Measurements from ENCODE around the gene KCTD21.

Gene KCTD21

DNA sequence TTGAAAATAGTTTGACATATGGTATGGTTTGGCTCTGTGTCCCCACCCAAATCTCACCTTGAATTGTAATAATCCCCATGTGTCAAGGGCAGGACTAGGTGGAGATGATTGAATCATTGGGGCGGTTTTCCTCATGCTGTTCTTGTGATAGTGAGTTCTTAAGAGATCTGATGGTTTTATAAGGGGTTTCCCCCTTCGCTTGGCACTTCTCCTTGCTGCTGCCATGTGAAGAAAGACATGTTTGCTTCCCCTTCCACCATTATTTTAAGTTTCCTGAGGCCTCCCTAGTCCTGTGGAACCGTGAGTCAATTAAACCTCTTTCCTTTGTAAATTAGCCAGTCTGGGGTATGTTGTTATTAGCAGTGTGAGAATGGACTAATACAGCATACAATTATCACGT, 7.7 kb downstream of the KCTD21 start:
- TF ChIP-seq EGR1 (IDR thresholded peaks at IDR 0.05): no peak
- TF ChIP-seq FOXM1 (IDR thresholded peaks at IDR 0.05; ENCODE audit: borderline replicate concordance, low read depth): no peak
- TF ChIP-seq, protein P1, sequence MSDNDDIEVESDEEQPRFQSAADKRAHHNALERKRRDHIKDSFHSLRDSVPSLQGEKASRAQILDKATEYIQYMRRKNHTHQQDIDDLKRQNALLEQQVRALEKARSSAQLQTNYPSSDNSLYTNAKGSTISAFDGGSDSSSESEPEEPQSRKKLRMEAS (IDR thresholded peaks at IDR 0.05): no peak
- no peak for TF ChIP-seq TEAD4 (IDR thresholded peaks at IDR 0.05)
- TF ChIP-seq, protein P2, sequence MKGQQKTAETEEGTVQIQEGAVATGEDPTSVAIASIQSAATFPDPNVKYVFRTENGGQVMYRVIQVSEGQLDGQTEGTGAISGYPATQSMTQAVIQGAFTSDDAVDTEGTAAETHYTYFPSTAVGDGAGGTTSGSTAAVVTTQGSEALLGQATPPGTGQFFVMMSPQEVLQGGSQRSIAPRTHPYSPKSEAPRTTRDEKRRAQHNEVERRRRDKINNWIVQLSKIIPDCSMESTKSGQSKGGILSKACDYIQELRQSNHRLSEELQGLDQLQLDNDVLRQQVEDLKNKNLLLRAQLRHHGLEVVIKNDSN (IDR thresholded peaks at IDR 0.05): no peak
- no peak for TF ChIP-seq RAD21 (IDR thresholded peaks at IDR 0.05; ENCODE audit: low read depth)
- TF ChIP-seq NFIC (IDR thresholded peaks at IDR 0.05): no peak
- no peak for TF ChIP-seq CEBPB (IDR thresholded peaks at IDR 0.05)
- TF ChIP-seq TCF12 (IDR thresholded peaks at IDR 0.05; ENCODE audit: low read depth): no peak
- no peak for TF ChIP-seq YY1 (IDR thresholded peaks at IDR 0.05; ENCODE audit: low read depth)
- TF ChIP-seq ZBTB7A (IDR thresholded peaks at IDR 0.05; ENCODE audit: low read depth): no peak
- TF ChIP-seq EP300 (IDR thresholded peaks at IDR 0.05; ENCODE audit: borderline replicate concordance): no peak
- no peak for TF ChIP-seq TAF1 (IDR thresholded peaks at IDR 0.05; ENCODE audit: low read depth)

DNA sequence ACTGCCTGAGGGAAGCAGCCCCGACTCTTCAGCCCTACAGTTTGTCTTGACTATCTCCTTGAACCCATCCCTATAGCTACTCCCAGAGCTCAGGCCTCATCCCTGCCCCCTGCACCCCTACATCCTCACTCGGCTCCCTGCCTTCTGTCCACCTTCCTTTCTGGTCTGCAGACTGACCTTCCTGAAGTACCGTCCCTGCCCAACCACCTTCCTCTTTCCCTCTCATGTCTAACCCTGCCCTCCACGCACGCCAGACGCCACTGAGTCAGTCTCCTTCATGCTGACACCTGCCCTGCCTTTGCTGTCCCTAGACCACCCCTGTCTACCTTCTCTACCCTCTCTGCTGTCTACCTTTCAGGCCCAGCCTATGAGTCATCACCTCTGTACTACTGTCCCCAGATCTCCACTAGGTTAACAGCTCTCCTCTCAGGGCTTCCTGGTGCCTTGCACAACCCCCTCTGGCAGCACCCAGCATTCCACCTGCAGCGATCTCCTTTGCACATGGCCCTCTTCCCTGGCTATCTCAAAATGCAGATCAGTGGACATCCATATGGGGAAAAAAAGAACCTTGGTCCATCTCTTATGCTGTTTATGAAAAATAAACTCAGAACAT, 8.9 kb downstream of the KCTD21 start:
- TF ChIP-seq EP300 (IDR thresholded peaks at IDR 0.05; ENCODE audit: borderline replicate concordance): no peak
- no peak for TF ChIP-seq NFIC (IDR thresholded peaks at IDR 0.05)
- TF ChIP-seq RAD21 (IDR thresholded peaks at IDR 0.05; ENCODE audit: low read depth): no peak
- TF ChIP-seq YY1 (IDR thresholded peaks at IDR 0.05; ENCODE audit: low read depth): no peak
- TF ChIP-seq, protein P3, sequence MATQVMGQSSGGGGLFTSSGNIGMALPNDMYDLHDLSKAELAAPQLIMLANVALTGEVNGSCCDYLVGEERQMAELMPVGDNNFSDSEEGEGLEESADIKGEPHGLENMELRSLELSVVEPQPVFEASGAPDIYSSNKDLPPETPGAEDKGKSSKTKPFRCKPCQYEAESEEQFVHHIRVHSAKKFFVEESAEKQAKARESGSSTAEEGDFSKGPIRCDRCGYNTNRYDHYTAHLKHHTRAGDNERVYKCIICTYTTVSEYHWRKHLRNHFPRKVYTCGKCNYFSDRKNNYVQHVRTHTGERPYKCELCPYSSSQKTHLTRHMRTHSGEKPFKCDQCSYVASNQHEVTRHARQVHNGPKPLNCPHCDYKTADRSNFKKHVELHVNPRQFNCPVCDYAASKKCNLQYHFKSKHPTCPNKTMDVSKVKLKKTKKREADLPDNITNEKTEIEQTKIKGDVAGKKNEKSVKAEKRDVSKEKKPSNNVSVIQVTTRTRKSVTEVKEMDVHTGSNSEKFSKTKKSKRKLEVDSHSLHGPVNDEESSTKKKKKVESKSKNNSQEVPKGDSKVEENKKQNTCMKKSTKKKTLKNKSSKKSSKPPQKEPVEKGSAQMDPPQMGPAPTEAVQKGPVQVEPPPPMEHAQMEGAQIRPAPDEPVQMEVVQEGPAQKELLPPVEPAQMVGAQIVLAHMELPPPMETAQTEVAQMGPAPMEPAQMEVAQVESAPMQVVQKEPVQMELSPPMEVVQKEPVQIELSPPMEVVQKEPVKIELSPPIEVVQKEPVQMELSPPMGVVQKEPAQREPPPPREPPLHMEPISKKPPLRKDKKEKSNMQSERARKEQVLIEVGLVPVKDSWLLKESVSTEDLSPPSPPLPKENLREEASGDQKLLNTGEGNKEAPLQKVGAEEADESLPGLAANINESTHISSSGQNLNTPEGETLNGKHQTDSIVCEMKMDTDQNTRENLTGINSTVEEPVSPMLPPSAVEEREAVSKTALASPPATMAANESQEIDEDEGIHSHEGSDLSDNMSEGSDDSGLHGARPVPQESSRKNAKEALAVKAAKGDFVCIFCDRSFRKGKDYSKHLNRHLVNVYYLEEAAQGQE (IDR thresholded peaks at IDR 0.05; ENCODE audit: low read depth): no peak
- no peak for TF ChIP-seq EGR1 (IDR thresholded peaks at IDR 0.05)
- no peak for TF ChIP-seq FOXM1 (IDR thresholded peaks at IDR 0.05; ENCODE audit: borderline replicate concordance, low read depth)
- TF ChIP-seq TAF1 (IDR thresholded peaks at IDR 0.05; ENCODE audit: low read depth): no peak
- no peak for TF ChIP-seq ZBTB7A (IDR thresholded peaks at IDR 0.05; ENCODE audit: low read depth)
- TF ChIP-seq, protein P2 (IDR thresholded peaks at IDR 0.05): no peak
- no peak for TF ChIP-seq TEAD4 (IDR thresholded peaks at IDR 0.05)
- no peak for TF ChIP-seq CREB1 (IDR thresholded peaks at IDR 0.05; ENCODE audit: low read depth)
- TF ChIP-seq CEBPB (IDR thresholded peaks at IDR 0.05): no peak
- no peak for TF ChIP-seq TCF12 (IDR thresholded peaks at IDR 0.05; ENCODE audit: low read depth)
- TF ChIP-seq, protein P1 (IDR thresholded peaks at IDR 0.05): no peak

DNA sequence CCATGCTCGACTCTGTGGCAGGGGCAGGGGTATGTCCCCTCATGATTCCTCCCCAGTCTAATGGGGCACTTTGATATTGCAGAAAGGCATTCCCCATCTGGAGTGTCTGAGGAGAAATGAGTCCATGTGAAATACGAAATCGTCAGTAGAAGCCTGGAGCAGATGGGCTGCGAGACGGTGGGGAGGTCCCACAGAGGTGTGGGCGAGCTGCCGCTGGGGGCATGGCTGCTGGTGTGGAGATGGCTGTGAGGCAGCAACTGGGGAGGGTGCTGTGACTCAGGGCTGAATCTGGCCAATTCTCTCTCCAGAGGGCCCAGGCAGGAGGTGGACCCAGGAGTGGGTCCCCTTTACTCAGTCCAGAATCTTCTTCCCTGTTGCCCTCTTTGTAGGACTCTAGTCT, 11.2 kb downstream of the KCTD21 start:
- TF ChIP-seq TEAD4 (IDR thresholded peaks at IDR 0.05): no peak
- TF ChIP-seq CREB1 (IDR thresholded peaks at IDR 0.05; ENCODE audit: low read depth): no peak
- TF ChIP-seq CEBPB (IDR thresholded peaks at IDR 0.05): no peak
- no peak for TF ChIP-seq TAF1 (IDR thresholded peaks at IDR 0.05; ENCODE audit: low read depth)
- no peak for TF ChIP-seq EGR1 (IDR thresholded peaks at IDR 0.05)
- TF ChIP-seq RAD21 (IDR thresholded peaks at IDR 0.05; ENCODE audit: low read depth): no peak
- TF ChIP-seq, protein P2 (IDR thresholded peaks at IDR 0.05): no peak
- TF ChIP-seq YY1 (IDR thresholded peaks at IDR 0.05; ENCODE audit: low read depth): no peak
- no peak for TF ChIP-seq EP300 (IDR thresholded peaks at IDR 0.05; ENCODE audit: borderline replicate concordance)
- TF ChIP-seq, protein P1 (IDR thresholded peaks at IDR 0.05): no peak
- TF ChIP-seq, protein P3 (IDR thresholded peaks at IDR 0.05; ENCODE audit: low read depth): no peak
- no peak for TF ChIP-seq FOXM1 (IDR thresholded peaks at IDR 0.05; ENCODE audit: borderline replicate concordance, low read depth)
- no peak for TF ChIP-seq NFIC (IDR thresholded peaks at IDR 0.05)

DNA sequence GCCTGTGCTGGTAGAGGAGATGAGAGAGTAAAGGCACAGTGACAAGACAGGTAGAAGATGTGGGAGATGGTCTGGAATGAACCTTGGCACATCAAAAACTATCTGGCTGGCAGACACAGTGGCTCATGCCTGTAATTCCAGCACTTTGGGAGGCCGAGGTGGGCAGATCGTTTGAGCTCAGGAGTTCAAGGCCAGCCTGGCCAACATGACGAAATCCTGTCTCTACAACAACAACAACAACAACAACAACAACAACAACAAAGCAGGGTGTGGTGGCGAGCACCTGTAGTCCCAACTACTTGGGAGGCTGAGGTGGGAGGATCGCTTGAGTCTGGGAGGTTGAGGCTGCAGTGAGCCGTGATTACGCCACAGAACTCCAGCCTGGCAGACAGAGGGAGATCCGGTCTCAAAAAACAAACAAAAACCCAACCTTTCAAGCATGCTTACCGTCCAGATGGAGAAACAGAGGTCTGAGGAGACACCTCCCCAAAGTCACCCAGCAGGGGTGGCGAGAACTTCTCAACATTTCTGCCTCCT, 11.8 kb downstream of the KCTD21 start:
- TF ChIP-seq FOXM1 (IDR thresholded peaks at IDR 0.05; ENCODE audit: borderline replicate concordance, low read depth): no peak
- no peak for TF ChIP-seq EGR1 (IDR thresholded peaks at IDR 0.05)
- TF ChIP-seq YY1 (IDR thresholded peaks at IDR 0.05; ENCODE audit: low read depth): no peak
- TF ChIP-seq CREB1 (IDR thresholded peaks at IDR 0.05; ENCODE audit: low read depth): no peak
- no peak for TF ChIP-seq TAF1 (IDR thresholded peaks at IDR 0.05; ENCODE audit: low read depth)
- no peak for TF ChIP-seq EP300 (IDR thresholded peaks at IDR 0.05; ENCODE audit: borderline replicate concordance)
- TF ChIP-seq, protein P2 (IDR thresholded peaks at IDR 0.05): no peak
- TF ChIP-seq RAD21 (IDR thresholded peaks at IDR 0.05; ENCODE audit: low read depth): no peak
- no peak for TF ChIP-seq TCF12 (IDR thresholded peaks at IDR 0.05; ENCODE audit: low read depth)
- TF ChIP-seq, protein P1 (IDR thresholded peaks at IDR 0.05): no peak
- TF ChIP-seq, protein P3 (IDR thresholded peaks at IDR 0.05; ENCODE audit: low read depth): no peak
- no peak for TF ChIP-seq CEBPB (IDR thresholded peaks at IDR 0.05)
- TF ChIP-seq NFIC (IDR thresholded peaks at IDR 0.05): no peak
- no peak for TF ChIP-seq TEAD4 (IDR thresholded peaks at IDR 0.05)
- no peak for TF ChIP-seq ZBTB7A (IDR thresholded peaks at IDR 0.05; ENCODE audit: low read depth)

Data from Ishikawa (cell line).